ENCODE data around the gene RASSF8.
A peak's percentile ranks its signal among the peaks of the same experiment; 100 is the strongest.

DNA sequence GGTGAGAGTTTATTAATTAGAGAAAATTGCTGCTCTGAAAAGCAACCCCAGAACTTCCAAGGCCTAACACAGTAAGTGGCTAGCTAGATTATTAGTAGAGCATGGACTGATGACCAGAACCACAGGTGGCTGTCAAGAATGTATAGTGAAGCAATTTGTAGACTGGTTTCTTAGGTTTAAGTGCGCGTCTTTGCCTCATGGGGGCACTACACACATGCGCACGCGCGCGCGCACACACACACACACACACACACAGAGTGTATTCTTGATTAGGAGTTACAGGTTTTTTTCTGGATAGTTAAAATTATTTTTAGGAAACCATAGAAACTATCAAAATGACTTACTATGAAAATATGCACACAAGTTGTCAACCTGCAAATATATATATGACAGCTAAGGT lies 99.8 kb downstream of the RASSF8 start:
- TF ChIP-seq, protein P1, sequence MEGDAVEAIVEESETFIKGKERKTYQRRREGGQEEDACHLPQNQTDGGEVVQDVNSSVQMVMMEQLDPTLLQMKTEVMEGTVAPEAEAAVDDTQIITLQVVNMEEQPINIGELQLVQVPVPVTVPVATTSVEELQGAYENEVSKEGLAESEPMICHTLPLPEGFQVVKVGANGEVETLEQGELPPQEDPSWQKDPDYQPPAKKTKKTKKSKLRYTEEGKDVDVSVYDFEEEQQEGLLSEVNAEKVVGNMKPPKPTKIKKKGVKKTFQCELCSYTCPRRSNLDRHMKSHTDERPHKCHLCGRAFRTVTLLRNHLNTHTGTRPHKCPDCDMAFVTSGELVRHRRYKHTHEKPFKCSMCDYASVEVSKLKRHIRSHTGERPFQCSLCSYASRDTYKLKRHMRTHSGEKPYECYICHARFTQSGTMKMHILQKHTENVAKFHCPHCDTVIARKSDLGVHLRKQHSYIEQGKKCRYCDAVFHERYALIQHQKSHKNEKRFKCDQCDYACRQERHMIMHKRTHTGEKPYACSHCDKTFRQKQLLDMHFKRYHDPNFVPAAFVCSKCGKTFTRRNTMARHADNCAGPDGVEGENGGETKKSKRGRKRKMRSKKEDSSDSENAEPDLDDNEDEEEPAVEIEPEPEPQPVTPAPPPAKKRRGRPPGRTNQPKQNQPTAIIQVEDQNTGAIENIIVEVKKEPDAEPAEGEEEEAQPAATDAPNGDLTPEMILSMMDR (conservative IDR thresholded peaks at IDR 0.05; ENCODE audit: low read length), result peak; percentile 77
- TF ChIP-seq EZH2phosphoT487 (IDR thresholded peaks at IDR 0.05; ENCODE audit: borderline replicate concordance, low read depth, low read length), result no peak

Measured in OCI-LY7 (cell line).